Epithelial cell of esophagus (primary cell): Measurements from ENCODE around the gene MC1R.
"Not testable (repeated sequence)": the region's sequence is repeated elsewhere in the genome, so short reads cannot be mapped to it uniquely, and the experiment has no call there.

Experiments used
- DNase-seq: peaks from one replicate; pipeline ENCODE4 v3.0.0; 2010; ENCODE audit warnings: low read depth
- H3K4me3 ChIP-seq: 2 replicates; pipeline ENCODE4 v1.5.1; 2011; ENCODE audit warnings: mild to moderate bottlenecking, low read length, control low read depth
- TF ChIP-seq, protein P1 (sequence below): IDR thresholded peaks from 2 replicates; pipeline ENCODE4 v1.5.1; 2011; ENCODE audit warnings: low read depth, mild to moderate bottlenecking, low read length, control low read depth, inconsistent platforms; ENCODE audit not compliant: insufficient read depth; ENCODE audit errors: missing control alignments

Gene MC1R

GRCh38 chr16:89962754-89963498 is 44.3 kb downstream of the MC1R start:
- TF ChIP-seq, protein P1, sequence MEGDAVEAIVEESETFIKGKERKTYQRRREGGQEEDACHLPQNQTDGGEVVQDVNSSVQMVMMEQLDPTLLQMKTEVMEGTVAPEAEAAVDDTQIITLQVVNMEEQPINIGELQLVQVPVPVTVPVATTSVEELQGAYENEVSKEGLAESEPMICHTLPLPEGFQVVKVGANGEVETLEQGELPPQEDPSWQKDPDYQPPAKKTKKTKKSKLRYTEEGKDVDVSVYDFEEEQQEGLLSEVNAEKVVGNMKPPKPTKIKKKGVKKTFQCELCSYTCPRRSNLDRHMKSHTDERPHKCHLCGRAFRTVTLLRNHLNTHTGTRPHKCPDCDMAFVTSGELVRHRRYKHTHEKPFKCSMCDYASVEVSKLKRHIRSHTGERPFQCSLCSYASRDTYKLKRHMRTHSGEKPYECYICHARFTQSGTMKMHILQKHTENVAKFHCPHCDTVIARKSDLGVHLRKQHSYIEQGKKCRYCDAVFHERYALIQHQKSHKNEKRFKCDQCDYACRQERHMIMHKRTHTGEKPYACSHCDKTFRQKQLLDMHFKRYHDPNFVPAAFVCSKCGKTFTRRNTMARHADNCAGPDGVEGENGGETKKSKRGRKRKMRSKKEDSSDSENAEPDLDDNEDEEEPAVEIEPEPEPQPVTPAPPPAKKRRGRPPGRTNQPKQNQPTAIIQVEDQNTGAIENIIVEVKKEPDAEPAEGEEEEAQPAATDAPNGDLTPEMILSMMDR, result no peak
- DNase-seq, result no peak
- H3K4me3 ChIP-seq, result no peak overlapping the region

DNA sequence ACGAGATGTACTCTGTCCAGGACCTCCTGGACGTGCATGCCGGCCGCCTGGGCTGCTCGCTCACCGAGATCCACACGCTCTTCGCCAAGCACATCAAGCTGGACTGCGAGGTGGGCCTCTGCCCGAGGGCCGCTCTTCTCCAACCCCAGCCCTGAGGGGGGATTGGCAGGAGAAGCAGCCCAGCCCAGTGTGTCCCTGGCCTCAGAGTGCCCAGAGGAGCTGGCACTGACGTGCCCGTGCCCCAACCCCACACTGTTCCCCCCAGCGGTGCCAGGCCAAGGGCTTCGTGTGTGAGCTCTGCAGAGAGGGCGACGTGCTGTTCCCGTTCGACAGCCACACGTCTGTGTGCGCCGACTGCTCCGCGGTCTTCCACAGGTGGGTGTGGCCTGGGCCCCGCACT is 45.5 kb downstream of the MC1R start:
- no peak for DNase-seq
- TF ChIP-seq, protein P1, result no peak
- H3K4me3 ChIP-seq, result no peak overlapping the region

- no peak for DNase-seq
- TF ChIP-seq, protein P1, result no peak
- no peak overlapping the region for H3K4me3 ChIP-seq
Observed at GRCh38 chr16:89965447-89966225, 47.0 kb downstream of the MC1R start.

- TF ChIP-seq, protein P1, result no peak
- H3K4me3 ChIP-seq, result no peak overlapping the region
- DNase-seq, result no peak
Observed at GRCh38 chr16:89966756-89967155, 48.1 kb downstream of the MC1R start.

- DNase-seq, H3K4me3 ChIP-seq: not testable (repeated sequence)
Observed at GRCh38 chr16:89967436-89967835, 48.8 kb downstream of the MC1R start.

- DNase-seq, result not testable (repeated sequence)
Observed at GRCh38 chr16:89968074-89968473, 49.4 kb downstream of the MC1R start.

DNA sequence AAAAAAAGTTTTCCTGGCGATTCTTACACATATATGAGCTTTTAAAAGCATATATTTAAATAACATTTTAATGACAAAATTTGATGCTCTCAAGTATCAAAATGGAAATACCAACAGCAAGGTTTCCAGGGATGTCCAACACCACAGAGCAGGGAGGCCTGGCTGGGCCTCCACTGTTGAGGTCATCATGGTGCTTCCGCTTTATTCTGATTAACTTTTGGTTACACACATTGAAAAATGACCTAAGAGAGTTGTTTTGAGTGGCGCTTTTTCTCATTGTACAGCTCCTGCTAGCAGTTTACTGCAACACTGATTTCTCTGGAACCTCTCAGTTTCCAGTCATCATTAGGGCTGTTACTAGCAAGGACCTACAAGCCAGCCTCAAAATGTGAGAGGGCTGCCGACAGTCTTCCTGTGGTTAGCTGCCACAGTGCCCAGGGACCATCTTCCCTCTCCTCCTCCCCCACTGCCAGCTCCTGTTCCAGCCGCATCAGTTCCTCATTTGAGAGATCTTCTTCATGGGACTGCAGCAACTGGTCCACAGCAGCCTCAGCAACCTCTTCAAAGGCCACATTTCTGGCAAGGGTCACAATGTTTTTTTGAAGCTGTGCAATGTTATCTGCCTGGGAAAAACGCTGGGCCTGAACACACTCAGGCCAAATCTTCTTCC is 51.2 kb downstream of the MC1R start:
- TF ChIP-seq, protein P1, result no peak
- H3K4me3 ChIP-seq, result no peak overlapping the region
- no peak for DNase-seq

More at GRCh38 chr16:89968074-89968473, 49.4 kb downstream of the MC1R start:
- H3K4me3 ChIP-seq, result not testable (repeated sequence)
